Neural cell (in vitro differentiated cells): ENCODE results near the gene PHYH. TPM values are rescaled to one million over a fixed set of nuclear protein-coding genes. Genes with fewer than 3 reads are reported as not detected.

Source experiments
- H2AFZ ChIP-seq: fragments of 200-600, 300-800 bp; sonication (generic), shearing (Covaris generic); 2 replicates; pipeline ENCODE4 v1.6.0; 2014; ENCODE audit warnings: low read depth, mild to moderate bottlenecking, antibody characterized with exemption, low read length, moderate library complexity
- H3F3A ChIP-seq: fragments of 200-600 bp; shearing (Covaris generic); 2 replicates; pipeline ENCODE4 v1.6.1; 2016; ENCODE audit warnings: mild to moderate bottlenecking, moderate library complexity, mixed read lengths, antibody characterized with exemption, low read length; ENCODE audit not compliant: insufficient read depth, poor library complexity, severe bottlenecking
- H3K27ac ChIP-seq: fragments of 200-600, 300-800 bp; sonication (generic), shearing (Covaris generic); 2 replicates; pipeline ENCODE4 v1.5.1; 2014; ENCODE audit warnings: mild to moderate bottlenecking, low read length, moderate library complexity
- H3K27me3 ChIP-seq: fragments of 300-800, 200-600 bp; sonication (generic), shearing (Covaris generic); 2 replicates; pipeline ENCODE4 v1.6.0; 2014; ENCODE audit warnings: mild to moderate bottlenecking, low read depth, low read length, moderate library complexity; ENCODE audit not compliant: insufficient read depth
- H3K36me3 ChIP-seq: fragments of 300-800, 200-600 bp; sonication (generic), shearing (Covaris generic); 2 replicates; pipeline ENCODE4 v1.5.1; 2014; ENCODE audit warnings: mild to moderate bottlenecking, antibody characterized with exemption, low read length, moderate library complexity; ENCODE audit not compliant: insufficient read depth
- H3K4me2 ChIP-seq: fragments of 300-800, 200-600 bp; sonication (generic), shearing (Covaris generic); 2 replicates; pipeline ENCODE4 v1.6.0; 2014; ENCODE audit warnings: mild to moderate bottlenecking, low read length
- H3K4me3 ChIP-seq: fragments of 300-800, 200-600 bp; sonication (generic), shearing (Covaris generic); 2 replicates; pipeline ENCODE4 v1.5.1; 2014; ENCODE audit warnings: mild to moderate bottlenecking, low read length, moderate library complexity
- H3K79me2 ChIP-seq: fragments of 200-600 bp; shearing (Covaris generic); replicated peaks from 2 replicates; pipeline ENCODE4 v1.6.0; 2014; ENCODE audit warnings: mild to moderate bottlenecking, low read length, moderate library complexity; ENCODE audit not compliant: insufficient read depth
- H3K9ac ChIP-seq: fragments of 300-800, 200-600 bp; sonication (generic), shearing (Covaris generic); 2 replicates; pipeline ENCODE4 v1.6.1; 2016; ENCODE audit warnings: mild to moderate bottlenecking, low read length, mixed read lengths
- H3K9me2 ChIP-seq: fragments of 200-600 bp; shearing (Covaris generic); 2 replicates; pipeline ENCODE4 v1.6.1; 2016; ENCODE audit warnings: mild to moderate bottlenecking, low read length, mixed read lengths; ENCODE audit not compliant: insufficient read depth
- H3K9me3 ChIP-seq: fragments of 200-600, 300-800 bp; sonication (generic), shearing (Covaris generic); 2 replicates; pipeline ENCODE4 v1.6.1; 2016; ENCODE audit warnings: mild to moderate bottlenecking, mixed run types, low read length, moderate library complexity, mixed read lengths
- H4K20me1 ChIP-seq: fragments of 200-600 bp; shearing (Covaris generic); 2 replicates; pipeline ENCODE4 v1.6.1; 2016; ENCODE audit warnings: mild to moderate bottlenecking, mixed run types; ENCODE audit not compliant: insufficient read depth
- EP300 ChIP-seq: fragments of 450-650 bp; conservative IDR thresholded peaks from 2 replicates; pipeline ENCODE4 v1.6.1; 2014; ENCODE audit warnings: antibody characterized with exemption, mild to moderate bottlenecking, moderate library complexity; ENCODE audit not compliant: poor library complexity, severe bottlenecking
- EZH2 ChIP-seq: fragments of 200-600, 300-800 bp; shearing (Covaris generic), sonication (generic); IDR thresholded peaks from 2 replicates; pipeline ENCODE4 v1.6.1; 2014; ENCODE audit warnings: antibody characterized with exemption, low read length, borderline replicate concordance, mild to moderate bottlenecking; ENCODE audit not compliant: insufficient read depth, poor library complexity, severe bottlenecking
- MXI1 ChIP-seq: fragments of 450-650 bp; conservative IDR thresholded peaks from 2 replicates; pipeline ENCODE4 v1.6.1; 2014; ENCODE audit warnings: antibody characterized with exemption, mild to moderate bottlenecking; ENCODE audit not compliant: poor library complexity, severe bottlenecking
- POLR2AphosphoS5 ChIP-seq: IDR thresholded peaks from 2 replicates; pipeline ENCODE4 v1.6.1; 2012
- RAD21 ChIP-seq: fragments of 450-650 bp; conservative IDR thresholded peaks from 2 replicates; pipeline ENCODE4 v1.6.1; 2014; ENCODE audit warnings: antibody characterized with exemption, mild to moderate bottlenecking, moderate library complexity
- REST ChIP-seq: IDR thresholded peaks from 2 replicates; pipeline ENCODE4 v1.6.1; 2012; ENCODE audit warnings: borderline replicate concordance
- SMC3 ChIP-seq: fragments of 450-650 bp; conservative IDR thresholded peaks from 2 replicates; pipeline ENCODE4 v1.6.1; 2014; ENCODE audit warnings: antibody characterized with exemption, mild to moderate bottlenecking, moderate library complexity; ENCODE audit not compliant: poor library complexity
- TAF1 ChIP-seq: IDR thresholded peaks from 2 replicates; pipeline ENCODE4 v1.6.1; 2012; ENCODE audit warnings: low read depth
- polyA plus RNA-seq: library from polyadenylated mRNA; depleted of rRNA; stranded (reverse); fragments of >200 nt; gene quantifications from 2 replicates; pipeline ENCODE4 v1.2.3, GENCODE V29; 2014
- TF ChIP-seq, protein P1 (sequence below): fragments of 450-650 bp; IDR thresholded peaks from 2 replicates; pipeline ENCODE4 v1.5.1; 2014; ENCODE audit warnings: antibody characterized with exemption, mild to moderate bottlenecking, moderate library complexity; ENCODE audit not compliant: poor library complexity, severe bottlenecking

PHYH gene
- polyA plus RNA-seq, 1 donor from 2014 or later = 7.7 TPM

DNA sequence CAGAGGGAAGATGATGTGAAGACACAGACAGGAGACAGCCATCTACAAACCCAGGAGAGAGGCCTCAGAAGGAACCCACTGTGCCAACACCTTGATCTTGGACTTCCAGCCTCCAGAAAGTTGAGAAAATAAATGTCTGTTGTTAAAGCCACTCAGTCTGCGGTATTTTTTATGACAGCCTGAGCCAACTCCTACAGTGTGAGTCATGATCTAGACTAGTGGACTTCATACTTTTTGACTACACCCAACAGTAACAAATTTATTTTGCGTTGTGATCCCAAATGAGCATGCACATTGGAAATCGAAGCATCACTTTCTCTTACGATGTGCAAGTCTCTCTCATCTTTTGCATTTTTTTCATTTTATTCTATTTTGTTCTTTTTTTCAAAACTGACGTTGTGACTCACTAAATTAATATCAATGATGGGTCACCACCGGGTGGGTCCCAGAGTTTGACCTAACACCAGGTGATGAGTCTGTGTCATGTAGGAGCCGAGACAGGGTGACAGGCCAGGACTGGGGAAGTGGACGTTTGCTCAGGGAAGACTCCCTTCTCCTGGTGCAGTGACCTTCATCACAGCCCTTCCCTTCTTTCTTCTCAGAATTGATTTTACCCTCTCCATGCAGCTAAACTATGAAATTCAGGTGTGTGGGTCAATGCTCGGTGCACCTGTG, 28.9 kb downstream of the PHYH start:
- no peak overlapping the region for H2AFZ ChIP-seq
- no peak overlapping the region for H3K4me2 ChIP-seq
- no peak overlapping the region for H3K4me3 ChIP-seq
- no peaks in the 10 kb centered on the region for H3K36me3 ChIP-seq
- H3F3A ChIP-seq = no peaks in the 10 kb centered on the region
- H3K27me3 ChIP-seq = no peaks in the 10 kb centered on the region
- no peak overlapping the region for H3K9ac ChIP-seq
- H3K9me3 ChIP-seq = no peaks in the 10 kb centered on the region
- no peaks in the 10 kb centered on the region for H3K9me2 ChIP-seq
- H4K20me1 ChIP-seq = no peaks in the 10 kb centered on the region
- no peaks in the 10 kb centered on the region for H3K79me2 ChIP-seq
- no peak overlapping the region for H3K27ac ChIP-seq
- TF ChIP-seq TAF1 (no peak), RAD21 (no peak), EP300 (no peak), SMC3 (no peak), REST (no peak), EZH2 (no peak), POLR2AphosphoS5 (no peak), MXI1 (no peak)
- TF ChIP-seq, protein P1, sequence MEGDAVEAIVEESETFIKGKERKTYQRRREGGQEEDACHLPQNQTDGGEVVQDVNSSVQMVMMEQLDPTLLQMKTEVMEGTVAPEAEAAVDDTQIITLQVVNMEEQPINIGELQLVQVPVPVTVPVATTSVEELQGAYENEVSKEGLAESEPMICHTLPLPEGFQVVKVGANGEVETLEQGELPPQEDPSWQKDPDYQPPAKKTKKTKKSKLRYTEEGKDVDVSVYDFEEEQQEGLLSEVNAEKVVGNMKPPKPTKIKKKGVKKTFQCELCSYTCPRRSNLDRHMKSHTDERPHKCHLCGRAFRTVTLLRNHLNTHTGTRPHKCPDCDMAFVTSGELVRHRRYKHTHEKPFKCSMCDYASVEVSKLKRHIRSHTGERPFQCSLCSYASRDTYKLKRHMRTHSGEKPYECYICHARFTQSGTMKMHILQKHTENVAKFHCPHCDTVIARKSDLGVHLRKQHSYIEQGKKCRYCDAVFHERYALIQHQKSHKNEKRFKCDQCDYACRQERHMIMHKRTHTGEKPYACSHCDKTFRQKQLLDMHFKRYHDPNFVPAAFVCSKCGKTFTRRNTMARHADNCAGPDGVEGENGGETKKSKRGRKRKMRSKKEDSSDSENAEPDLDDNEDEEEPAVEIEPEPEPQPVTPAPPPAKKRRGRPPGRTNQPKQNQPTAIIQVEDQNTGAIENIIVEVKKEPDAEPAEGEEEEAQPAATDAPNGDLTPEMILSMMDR = no peak

- H2AFZ ChIP-seq = no peak overlapping the region
- H3K36me3 ChIP-seq = no peaks in the 10 kb centered on the region
- H3K4me2 ChIP-seq = no peak overlapping the region
- H3K79me2 ChIP-seq = no peaks in the 10 kb centered on the region
- H3F3A ChIP-seq = no peaks in the 10 kb centered on the region
- H3K27ac ChIP-seq = no peak overlapping the region
- no peak for TF ChIP-seq SMC3
- TF ChIP-seq TAF1 = no peak
- TF ChIP-seq EP300 = no peak
- TF ChIP-seq MXI1 = no peak
- no peak for TF ChIP-seq REST
- no peak for TF ChIP-seq EZH2
- no peak for TF ChIP-seq POLR2AphosphoS5
- no peak for TF ChIP-seq RAD21
- TF ChIP-seq, protein P1 = no peak
- no peak overlapping the region for H3K9ac ChIP-seq
- H3K9me2 ChIP-seq = no peaks in the 10 kb centered on the region
- H3K27me3 ChIP-seq = no peaks in the 10 kb centered on the region
- H3K4me3 ChIP-seq = no peak overlapping the region
- no peaks in the 10 kb centered on the region for H3K9me3 ChIP-seq
- H4K20me1 ChIP-seq = no peaks in the 10 kb centered on the region
Measured at GRCh38 chr10:13268841-13269240, 31.0 kb downstream of the PHYH start.
